ENCODE results near the gene SIRT2. TPM values are rescaled to one million over a fixed set of nuclear protein-coding genes. Genes with fewer than 3 reads are reported as not detected.

SIRT2 gene
- total and polyA plus RNA-seq, 11 donors, result 51.0 to 158 (median 62.4) TPM

- WGBS, 4 donors, result 60 to 76% (median 62%) methylated on average over 9 of the region's 9 CpGs
- ATAC-seq, result no peak
Measured at GRCh38 chr19:38894968-38895367, 4.5 kb downstream of the SIRT2 start.

DNA sequence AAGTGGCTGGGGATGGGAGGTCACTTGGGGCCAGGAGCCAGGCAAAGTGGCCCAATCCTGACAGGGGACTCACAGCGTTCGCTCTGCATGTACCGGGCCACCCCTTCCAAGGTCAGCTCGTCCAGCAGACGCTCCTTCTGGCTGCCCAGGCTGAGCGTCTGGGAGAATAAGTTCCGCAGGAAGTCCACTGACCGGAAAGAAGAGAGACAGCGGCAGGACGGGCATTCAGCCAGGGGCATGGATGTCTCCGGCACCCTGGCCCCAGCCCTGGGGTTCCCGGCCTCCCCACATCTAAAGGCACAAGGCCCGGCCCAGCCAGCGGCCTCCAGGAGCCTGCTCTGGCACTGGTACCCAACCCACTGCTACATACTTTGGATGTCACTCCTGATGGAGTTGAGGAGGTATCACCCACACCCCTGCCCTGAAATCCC is 6.1 kb downstream of the SIRT2 start:
- TF ChIP-seq POLR2A (IDR thresholded peaks at IDR 0.05), result no peak
- TF ChIP-seq, protein P1, sequence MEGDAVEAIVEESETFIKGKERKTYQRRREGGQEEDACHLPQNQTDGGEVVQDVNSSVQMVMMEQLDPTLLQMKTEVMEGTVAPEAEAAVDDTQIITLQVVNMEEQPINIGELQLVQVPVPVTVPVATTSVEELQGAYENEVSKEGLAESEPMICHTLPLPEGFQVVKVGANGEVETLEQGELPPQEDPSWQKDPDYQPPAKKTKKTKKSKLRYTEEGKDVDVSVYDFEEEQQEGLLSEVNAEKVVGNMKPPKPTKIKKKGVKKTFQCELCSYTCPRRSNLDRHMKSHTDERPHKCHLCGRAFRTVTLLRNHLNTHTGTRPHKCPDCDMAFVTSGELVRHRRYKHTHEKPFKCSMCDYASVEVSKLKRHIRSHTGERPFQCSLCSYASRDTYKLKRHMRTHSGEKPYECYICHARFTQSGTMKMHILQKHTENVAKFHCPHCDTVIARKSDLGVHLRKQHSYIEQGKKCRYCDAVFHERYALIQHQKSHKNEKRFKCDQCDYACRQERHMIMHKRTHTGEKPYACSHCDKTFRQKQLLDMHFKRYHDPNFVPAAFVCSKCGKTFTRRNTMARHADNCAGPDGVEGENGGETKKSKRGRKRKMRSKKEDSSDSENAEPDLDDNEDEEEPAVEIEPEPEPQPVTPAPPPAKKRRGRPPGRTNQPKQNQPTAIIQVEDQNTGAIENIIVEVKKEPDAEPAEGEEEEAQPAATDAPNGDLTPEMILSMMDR (IDR thresholded peaks at IDR 0.05), result no peak
- Histone ChIP-seq H3K9me3 (no peaks in the 10 kb centered on the region), H3K4me3 (no peak overlapping the region), H3K27me3 (no peaks in the 10 kb centered on the region), H3K36me3 (peaks cover 0 to 48% (median 27%) of the 10 kb centered on the region in 9 donors), H3K27ac (peak overlapping the region in 2 of 12 donors; percentile 25 to 41), H3K4me1 (peaks cover 2 to 53% (median 10%) of the 10 kb centered on the region in 12 donors)
- DNase-seq (no peak), ATAC-seq (peak in 1 of 4 donors; percentile 12)
- intact Hi-C loops (cut with DNase I), result loop anchor here in 1 of 10 donors (10.0 kb wide), 1 partner anchor 59 kb away; the partner anchor contains the start of gene ECH1
- WGBS, 4 donors, result 56 to 82% (median 65%) methylated on average over 10 to 14 of the region's 14 CpGs

More at GRCh38 chr19:38894968-38895367, 4.5 kb downstream of the SIRT2 start:
- intact Hi-C loops (cut with DNase I), result loop anchor here in 3 of 10 donors (5.0 to 10.0 kb wide), 2 partner anchors 43 to 60 kb away; partner anchors contain the start of gene ECH1 (in 1 of the 3)
- Histone ChIP-seq H3K9me3 (no peaks in the 10 kb centered on the region), H3K27ac (no peak overlapping the region), H3K4me1 (peaks cover 2 to 59% (median 16%) of the 10 kb centered on the region in 12 donors), H3K4me3 (no peak overlapping the region), H3K27me3 (no peaks in the 10 kb centered on the region), H3K36me3 (peaks cover 0 to 32% (median 11%) of the 10 kb centered on the region in 9 donors)
- TF ChIP-seq, protein P1 (IDR thresholded peaks at IDR 0.05), result no peak
- TF ChIP-seq POLR2A (IDR thresholded peaks at IDR 0.05), result no peak
- no peak for DNase-seq

DNA sequence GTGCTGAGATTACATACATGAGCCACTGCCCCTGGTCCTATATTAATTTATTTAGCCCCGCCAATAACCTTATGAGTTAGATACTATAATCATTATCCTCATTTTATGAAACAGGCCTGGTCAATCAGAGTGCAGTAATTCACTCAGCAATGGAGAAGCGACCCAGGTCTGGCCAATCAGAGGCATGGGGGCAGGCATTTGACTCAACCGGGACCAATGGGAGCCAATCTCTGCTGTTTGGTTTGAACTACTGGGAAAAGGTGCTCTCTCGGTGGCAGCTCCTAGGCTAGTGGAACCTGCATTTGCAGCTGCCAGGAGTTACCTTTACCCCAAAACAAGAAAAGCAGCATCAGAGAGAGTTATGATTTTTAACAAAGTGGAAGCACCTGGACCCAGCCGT is 6.6 kb downstream of the SIRT2 start:
- TF ChIP-seq POLR2A (IDR thresholded peaks at IDR 0.05), result no peak
- TF ChIP-seq, protein P1 (IDR thresholded peaks at IDR 0.05), result no peak
- Histone ChIP-seq H3K4me1 (peaks cover under 1 to 48% (median 6%) of the 10 kb centered on the region in 12 donors), H3K4me3 (no peak overlapping the region), H3K27ac (peak overlapping the region in 2 of 12 donors; percentile 25 to 41), H3K36me3 (peaks cover 0 to 53% (median 32%) of the 10 kb centered on the region in 9 donors), H3K9me3 (no peaks in the 10 kb centered on the region), H3K27me3 (no peaks in the 10 kb centered on the region)
- no peak for DNase-seq
- 78 to 85% (median 81%) methylated on average over 5 of the region's 5 CpGs for WGBS, 4 donors
- no peak for ATAC-seq
- intact Hi-C loops (cut with DNase I), result loop anchor here in 1 of 10 donors (10.0 kb wide), 1 partner anchor 58 kb away; the partner anchor contains the start of gene ECH1

GRCh38 chr19:38891771-38892170 is 7.6 kb downstream of the SIRT2 start:
- no peak for TF ChIP-seq POLR2A (IDR thresholded peaks at IDR 0.05)
- TF ChIP-seq, protein P1 (IDR thresholded peaks at IDR 0.05), result no peak
- no peaks in the 10 kb centered on the region for H3K27me3 ChIP-seq
- 79 to 95% (median 91%) methylated on average over 5 to 6 of the region's 6 CpGs for WGBS, 4 donors
- intact Hi-C loops (cut with DNase I), result loop anchor here in 1 of 10 donors (10.0 kb wide), 1 partner anchor 57 kb away; the partner anchor contains the start of gene ECH1
- H3K4me1 ChIP-seq, result peaks cover 0 to 37% (median 4%) of the 10 kb centered on the region in 12 donors
- DNase-seq (no peak), ATAC-seq (no peak)
- H3K4me3 ChIP-seq, result no peak overlapping the region
- H3K36me3 ChIP-seq, result peaks cover 0 to 59% (median 39%) of the 10 kb centered on the region in 9 donors
- peak overlapping the region in 2 of 12 donors; percentile 54 to 57 for H3K27ac ChIP-seq
- H3K9me3 ChIP-seq, result no peaks in the 10 kb centered on the region
